Sigmoid colon (tissue), 4 donors: ENCODE measurements around the gene H6PD.

Source experiments
- CTCF ChIP-seq, 4 experiments: fragments of 450-650 bp in 3 of 4; fragments of 200-600 bp in 1 of 4; IDR thresholded peaks; one replicate each; pipeline ENCODE4 v1.5.1; 2016 to 2019; ENCODE audit warnings: antibody characterized with exemption in 4 of 4, mild to moderate bottlenecking in 3 of 4, moderate library complexity in 2 of 4
- EP300 ChIP-seq, 4 donors: sonication (generic); formaldehyde crosslinking; IDR thresholded peaks; one replicate each; pipeline ENCODE4 v1.6.1; 2017; ENCODE audit warnings: antibody characterized with exemption in 4 of 4
- POLR2A ChIP-seq, 2 donors: fragments of 450-650 bp; IDR thresholded peaks; one replicate each; pipeline ENCODE4 v1.6.1; 2016; ENCODE audit warnings: antibody characterized with exemption in 2 of 2, mild to moderate bottlenecking in 2 of 2, moderate library complexity in 2 of 2
- POLR2AphosphoS5 ChIP-seq, 4 donors: sonication (generic); formaldehyde crosslinking; IDR thresholded peaks; one replicate each; pipeline ENCODE4 v1.6.1; 2017; ENCODE audit warnings: antibody characterized with exemption in 4 of 4

DNA sequence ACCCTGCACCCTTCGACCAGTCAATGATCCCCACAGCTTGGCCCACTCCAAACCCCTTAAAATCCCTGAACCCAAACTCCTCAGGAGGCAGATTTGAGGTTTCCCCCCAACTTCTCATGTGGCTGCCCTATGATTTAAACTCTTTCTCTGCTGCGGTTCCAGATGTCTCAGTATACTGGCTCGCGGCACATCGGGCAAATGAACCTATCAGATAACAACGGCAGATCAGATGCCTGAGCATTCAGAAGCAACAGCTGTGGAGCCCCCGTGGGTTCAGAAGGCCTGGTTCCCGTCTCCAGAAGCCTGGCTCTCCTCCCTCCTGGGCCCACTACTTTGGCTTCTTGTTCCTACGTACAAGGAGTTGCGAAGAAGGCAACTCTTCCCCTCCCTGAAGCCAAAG is 43.3 kb upstream of the H6PD start:
- TF ChIP-seq CTCF (IDR thresholded peaks at IDR 0.05) (no peak), EP300 (IDR thresholded peaks at IDR 0.05) (no peak), POLR2AphosphoS5 (IDR thresholded peaks at IDR 0.05) (no peak), POLR2A (IDR thresholded peaks at IDR 0.05) (no peak)
